Measurements from ENCODE around the gene TRDN.

TRDN gene

GRCh38 chr6:123383718-123384117 is 253.0 kb downstream of the TRDN start:
- Histone ChIP-seq H3K9me3 (replicated peaks; ENCODE audit: low read length) (no peaks in the 10 kb centered on the region), H3K4me3 (ENCODE audit: low read length) (no peak overlapping the region), H3K4me1 (ENCODE audit: control insufficient read depth, insufficient read depth, low read length) (no peaks in the 10 kb centered on the region), H3K4me2 (ENCODE audit: low read length) (no peak overlapping the region), H3K36me3 (ENCODE audit: insufficient read depth, low read length) (no peaks in the 10 kb centered on the region), H3K9ac (ENCODE audit: low read depth, low read length) (no peak overlapping the region), H3K27me3 (ENCODE audit: control insufficient read depth, insufficient read depth, low read length) (no peaks in the 10 kb centered on the region)

DNA sequence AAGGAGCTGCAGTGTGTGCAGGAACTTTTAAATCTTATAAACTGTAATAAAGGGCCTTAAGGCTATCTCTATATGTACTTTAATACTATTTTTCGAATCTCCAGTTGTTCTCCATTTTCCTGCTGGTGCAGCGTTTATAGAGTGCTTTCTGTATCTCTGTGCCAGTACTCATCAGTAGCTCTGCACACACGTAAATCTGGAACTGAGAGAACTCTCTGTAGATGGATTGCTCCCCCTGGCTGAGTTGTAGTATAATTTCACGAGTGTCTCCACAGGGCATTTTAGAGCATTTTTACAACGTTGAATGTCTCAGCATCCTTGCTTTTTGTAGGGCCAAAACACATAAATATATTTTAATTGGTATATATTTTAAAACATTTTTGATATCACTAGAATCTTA is 256.5 kb downstream of the TRDN start:
- H3K9ac ChIP-seq (ENCODE audit: low read depth, low read length): no peak overlapping the region
- no peak overlapping the region for H3K4me3 ChIP-seq (ENCODE audit: low read length)
- no peaks in the 10 kb centered on the region for H3K4me1 ChIP-seq (ENCODE audit: control insufficient read depth, insufficient read depth, low read length)
- no peaks in the 10 kb centered on the region for H3K36me3 ChIP-seq (ENCODE audit: insufficient read depth, low read length)
- H3K27me3 ChIP-seq (ENCODE audit: control insufficient read depth, insufficient read depth, low read length): no peaks in the 10 kb centered on the region
- no peaks in the 10 kb centered on the region for H3K9me3 ChIP-seq (replicated peaks; ENCODE audit: low read length)
- H3K4me2 ChIP-seq (ENCODE audit: low read length): no peak overlapping the region

GRCh38 chr6:123372737-123373136 is 264.0 kb downstream of the TRDN start:
- no peak overlapping the region for H3K4me3 ChIP-seq (ENCODE audit: low read length)
- no peak overlapping the region for H3K9ac ChIP-seq (ENCODE audit: low read depth, low read length)
- H3K36me3 ChIP-seq (ENCODE audit: insufficient read depth, low read length): no peaks in the 10 kb centered on the region
- H3K4me1 ChIP-seq (ENCODE audit: control insufficient read depth, insufficient read depth, low read length): no peaks in the 10 kb centered on the region
- H3K4me2 ChIP-seq (ENCODE audit: low read length): no peak overlapping the region
- H3K9me3 ChIP-seq (replicated peaks; ENCODE audit: low read length): no peaks in the 10 kb centered on the region
- no peaks in the 10 kb centered on the region for H3K27me3 ChIP-seq (ENCODE audit: control insufficient read depth, insufficient read depth, low read length)

DNA sequence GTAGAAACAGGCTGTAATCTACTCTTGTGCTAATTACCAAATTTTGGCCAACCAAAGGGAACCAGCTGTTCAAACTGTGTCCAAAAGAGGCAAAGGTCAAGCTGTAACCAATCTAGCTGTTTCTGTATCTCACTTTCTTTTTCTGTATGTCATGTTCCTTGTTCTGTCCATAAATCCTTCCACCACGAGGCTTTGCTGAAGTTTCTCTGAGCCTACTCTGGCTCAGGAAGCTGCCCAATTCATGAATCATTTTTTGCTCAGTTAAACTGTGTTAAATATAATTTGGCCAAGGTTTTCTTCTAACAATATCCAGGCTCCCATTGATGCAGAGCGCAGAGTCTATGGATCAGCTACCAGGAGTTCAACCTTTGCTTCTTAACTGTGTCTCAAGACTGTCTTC is 272.8 kb downstream of the TRDN start:
- Histone ChIP-seq H3K4me3 (ENCODE audit: low read length) (no peak overlapping the region), H3K4me2 (ENCODE audit: low read length) (no peak overlapping the region), H3K9me3 (replicated peaks; ENCODE audit: low read length) (no peaks in the 10 kb centered on the region), H3K36me3 (ENCODE audit: insufficient read depth, low read length) (no peaks in the 10 kb centered on the region), H3K4me1 (ENCODE audit: control insufficient read depth, insufficient read depth, low read length) (no peaks in the 10 kb centered on the region), H3K9ac (ENCODE audit: low read depth, low read length) (no peak overlapping the region), H3K27me3 (ENCODE audit: control insufficient read depth, insufficient read depth, low read length) (no peaks in the 10 kb centered on the region)

- Histone ChIP-seq H3K4me2 (ENCODE audit: low read length) (no peak overlapping the region), H3K4me1 (ENCODE audit: control insufficient read depth, insufficient read depth, low read length) (no peaks in the 10 kb centered on the region)
Observed at GRCh38 chr6:123360359-123360758, 276.4 kb downstream of the TRDN start.

DNA sequence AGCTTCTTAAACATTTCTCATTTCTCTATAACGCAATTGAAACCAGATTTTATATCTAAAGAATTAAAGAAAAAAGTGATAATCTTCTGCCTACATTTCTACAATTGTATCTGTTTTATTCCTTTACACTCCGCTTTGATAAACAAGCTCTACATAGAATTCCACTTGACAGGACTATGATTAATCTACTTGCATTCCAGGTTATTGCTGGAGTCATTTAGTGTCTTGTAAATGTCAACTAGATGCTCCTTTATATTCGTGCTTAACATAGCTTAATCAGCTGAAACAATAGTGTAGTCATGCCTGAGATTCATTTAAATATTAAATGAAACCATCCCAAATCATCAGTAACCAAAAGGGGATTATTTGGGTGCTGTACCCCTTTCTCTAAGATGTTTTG is 284.0 kb downstream of the TRDN start:
- Histone ChIP-seq H3K4me3 (ENCODE audit: low read length) (no peak overlapping the region), H3K9me3 (replicated peaks; ENCODE audit: low read length) (no peaks in the 10 kb centered on the region), H3K27me3 (ENCODE audit: control insufficient read depth, insufficient read depth, low read length) (no peaks in the 10 kb centered on the region), H3K36me3 (ENCODE audit: insufficient read depth, low read length) (no peaks in the 10 kb centered on the region), H3K9ac (ENCODE audit: low read depth, low read length) (no peak overlapping the region), H3K4me1 (ENCODE audit: control insufficient read depth, insufficient read depth, low read length) (no peaks in the 10 kb centered on the region), H3K4me2 (ENCODE audit: low read length) (no peak overlapping the region)

More at GRCh38 chr6:123360359-123360758, 276.4 kb downstream of the TRDN start:
- H3K4me3 ChIP-seq (ENCODE audit: low read length): no peak overlapping the region
- H3K27me3 ChIP-seq (ENCODE audit: control insufficient read depth, insufficient read depth, low read length): no peaks in the 10 kb centered on the region
- H3K36me3 ChIP-seq (ENCODE audit: insufficient read depth, low read length): no peaks in the 10 kb centered on the region
- H3K9ac ChIP-seq (ENCODE audit: low read depth, low read length): no peak overlapping the region
- no peaks in the 10 kb centered on the region for H3K9me3 ChIP-seq (replicated peaks; ENCODE audit: low read length)

DNA sequence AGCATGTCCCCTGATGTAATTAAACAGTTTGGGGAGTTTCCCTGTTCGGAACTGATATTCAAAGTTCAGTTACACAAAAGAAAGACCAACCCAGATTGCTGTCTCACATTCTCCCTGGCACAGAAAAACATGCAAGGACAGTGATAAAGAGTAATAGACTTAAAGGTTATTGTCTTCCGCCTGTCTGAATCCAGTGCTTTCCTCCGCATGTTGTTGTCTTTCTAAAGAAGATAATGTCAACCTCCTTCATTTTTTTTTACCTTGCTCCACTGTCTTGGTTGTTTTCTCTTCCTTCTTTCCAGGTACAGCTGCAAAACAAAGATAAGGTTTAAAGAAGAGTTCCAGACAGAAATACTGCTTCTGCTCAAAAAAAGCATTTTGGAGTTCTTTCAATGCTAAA is 284.5 kb downstream of the TRDN start:
- Histone ChIP-seq H3K36me3 (ENCODE audit: insufficient read depth, low read length) (no peaks in the 10 kb centered on the region), H3K4me3 (ENCODE audit: low read length) (no peak overlapping the region), H3K4me2 (ENCODE audit: low read length) (no peak overlapping the region), H3K9ac (ENCODE audit: low read depth, low read length) (no peak overlapping the region), H3K4me1 (ENCODE audit: control insufficient read depth, insufficient read depth, low read length) (no peaks in the 10 kb centered on the region), H3K9me3 (replicated peaks; ENCODE audit: low read length) (no peaks in the 10 kb centered on the region), H3K27me3 (ENCODE audit: control insufficient read depth, insufficient read depth, low read length) (no peaks in the 10 kb centered on the region)

DNA sequence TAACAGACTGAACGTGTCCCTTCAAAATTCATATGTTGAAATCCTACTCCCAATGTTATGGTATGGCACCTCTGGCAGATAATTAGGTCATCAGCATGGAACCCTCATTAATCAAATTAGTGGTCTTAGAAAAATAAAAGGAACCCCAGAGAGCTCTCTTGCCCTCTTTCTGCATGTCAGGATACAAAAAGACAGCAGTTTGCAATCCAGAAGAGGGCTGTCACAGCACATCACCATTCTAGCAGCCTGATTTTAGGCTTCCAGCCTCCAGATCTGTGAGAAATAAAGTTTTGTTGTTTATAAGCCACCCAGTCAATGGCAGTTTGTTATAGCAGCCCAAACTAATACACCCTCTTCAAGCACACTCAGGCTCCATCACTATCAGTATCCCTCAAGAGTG is 292.9 kb downstream of the TRDN start:
- no peaks in the 10 kb centered on the region for H3K36me3 ChIP-seq (ENCODE audit: insufficient read depth, low read length)
- no peak overlapping the region for H3K4me2 ChIP-seq (ENCODE audit: low read length)
- no peak overlapping the region for H3K4me3 ChIP-seq (ENCODE audit: low read length)

DNA sequence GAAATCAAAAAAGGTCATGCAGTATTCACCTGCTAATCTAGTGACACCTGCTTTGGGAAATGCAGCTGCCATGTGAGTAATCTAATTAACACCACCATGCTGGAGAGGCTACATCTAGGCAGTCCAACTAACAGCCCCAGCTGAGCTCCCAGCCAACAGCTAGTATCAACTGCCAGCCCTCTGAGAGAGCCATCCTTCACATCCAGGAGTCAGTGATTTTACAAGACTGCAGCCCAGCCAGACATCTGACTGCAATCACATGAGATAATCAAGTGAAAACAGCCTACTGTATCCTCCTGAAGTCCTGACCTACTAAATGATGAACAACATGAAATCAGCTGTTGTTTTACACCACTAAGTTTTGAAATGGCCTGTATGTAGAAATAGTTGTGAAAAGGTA is 298.4 kb downstream of the TRDN start:
- no peak overlapping the region for H3K4me3 ChIP-seq (ENCODE audit: low read length)
- no peaks in the 10 kb centered on the region for H3K4me1 ChIP-seq (ENCODE audit: control insufficient read depth, insufficient read depth, low read length)
- no peak overlapping the region for H3K4me2 ChIP-seq (ENCODE audit: low read length)
- H3K9ac ChIP-seq (ENCODE audit: low read depth, low read length): no peak overlapping the region
- no peaks in the 10 kb centered on the region for H3K9me3 ChIP-seq (replicated peaks; ENCODE audit: low read length)
- no peaks in the 10 kb centered on the region for H3K36me3 ChIP-seq (ENCODE audit: insufficient read depth, low read length)
- H3K27me3 ChIP-seq (ENCODE audit: control insufficient read depth, insufficient read depth, low read length): no peaks in the 10 kb centered on the region

More for the DNA sequence above, 292.9 kb downstream of the TRDN start:
- no peaks in the 10 kb centered on the region for H3K9me3 ChIP-seq (replicated peaks; ENCODE audit: low read length)
- H3K4me1 ChIP-seq (ENCODE audit: control insufficient read depth, insufficient read depth, low read length): no peaks in the 10 kb centered on the region
- no peaks in the 10 kb centered on the region for H3K27me3 ChIP-seq (ENCODE audit: control insufficient read depth, insufficient read depth, low read length)
- H3K9ac ChIP-seq (ENCODE audit: low read depth, low read length): no peak overlapping the region

GRCh38 chr6:123333000-123333756 is 303.6 kb downstream of the TRDN start:
- no peak overlapping the region for H3K4me2 ChIP-seq (ENCODE audit: low read length)
- H3K9me3 ChIP-seq (replicated peaks; ENCODE audit: low read length): no peaks in the 10 kb centered on the region
- no peaks in the 10 kb centered on the region for H3K4me1 ChIP-seq (ENCODE audit: control insufficient read depth, insufficient read depth, low read length)
- no peak overlapping the region for H3K4me3 ChIP-seq (ENCODE audit: low read length)
- H3K9ac ChIP-seq (ENCODE audit: low read depth, low read length): no peak overlapping the region
- H3K36me3 ChIP-seq (ENCODE audit: insufficient read depth, low read length): no peaks in the 10 kb centered on the region
- H3K27me3 ChIP-seq (ENCODE audit: control insufficient read depth, insufficient read depth, low read length): no peaks in the 10 kb centered on the region

- Histone ChIP-seq H3K36me3 (ENCODE audit: insufficient read depth, low read length) (no peaks in the 10 kb centered on the region), H3K4me2 (ENCODE audit: low read length) (no peak overlapping the region), H3K4me1 (ENCODE audit: control insufficient read depth, insufficient read depth, low read length) (no peaks in the 10 kb centered on the region), H3K9me3 (replicated peaks; ENCODE audit: low read length) (no peaks in the 10 kb centered on the region), H3K4me3 (ENCODE audit: low read length) (no peak overlapping the region), H3K9ac (ENCODE audit: low read depth, low read length) (no peak overlapping the region), H3K27me3 (ENCODE audit: control insufficient read depth, insufficient read depth, low read length) (no peaks in the 10 kb centered on the region)
Observed at GRCh38 chr6:123332070-123332469, 304.7 kb downstream of the TRDN start.

DNA sequence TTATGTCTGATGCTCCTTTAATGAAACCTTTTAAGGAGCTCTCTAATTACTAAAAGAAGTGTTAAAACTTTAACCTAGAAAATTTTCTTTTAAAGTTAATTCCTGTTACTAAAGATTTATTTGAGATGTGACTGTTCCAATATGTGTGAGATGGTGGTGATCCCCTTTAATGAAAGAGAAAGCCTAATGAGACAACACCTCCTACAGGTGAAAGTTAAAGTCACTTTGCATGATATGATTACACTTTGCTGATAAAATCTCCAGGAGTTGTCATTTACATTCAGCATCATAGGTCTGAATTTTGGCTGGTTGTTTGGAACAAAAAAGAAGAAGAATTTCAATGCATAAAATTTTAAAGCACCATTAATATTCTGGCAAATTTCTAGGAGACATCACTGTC is 307.4 kb downstream of the TRDN start:
- no peaks in the 10 kb centered on the region for H3K36me3 ChIP-seq (ENCODE audit: insufficient read depth, low read length)
- H3K9me3 ChIP-seq (replicated peaks; ENCODE audit: low read length): no peaks in the 10 kb centered on the region
- no peaks in the 10 kb centered on the region for H3K4me1 ChIP-seq (ENCODE audit: control insufficient read depth, insufficient read depth, low read length)
- no peak overlapping the region for H3K4me3 ChIP-seq (ENCODE audit: low read length)
- H3K4me2 ChIP-seq (ENCODE audit: low read length): no peak overlapping the region
- no peaks in the 10 kb centered on the region for H3K27me3 ChIP-seq (ENCODE audit: control insufficient read depth, insufficient read depth, low read length)
- no peak overlapping the region for H3K9ac ChIP-seq (ENCODE audit: low read depth, low read length)
